Activated naive CD4-positive, alpha-beta T cell treated with Interleukin-2 at 50 U/mL for 16 hours (primary cell): ENCODE results near the gene CDKAL1.

Source experiments
- DNase-seq: peaks from one replicate; pipeline ENCODE4 v3.0.0-alpha.2; 2020

The CDKAL1 gene

GRCh38 chr6:20933057-20933788 lies 399.0 kb downstream of the CDKAL1 start:
- no peak for DNase-seq

GRCh38 chr6:20936949-20937348 lies 402.7 kb downstream of the CDKAL1 start:
- DNase-seq: no peak

- DNase-seq: no peak
Observed at GRCh38 chr6:20939161-20939775, 405.0 kb downstream of the CDKAL1 start.

- no peak for DNase-seq
Observed at GRCh38 chr6:20943040-20943627, 408.9 kb downstream of the CDKAL1 start.

GRCh38 chr6:20943922-20944321 lies 409.7 kb downstream of the CDKAL1 start:
- DNase-seq: no peak

GRCh38 chr6:20946022-20946421 lies 411.8 kb downstream of the CDKAL1 start:
- no peak for DNase-seq

- no peak for DNase-seq
Observed at GRCh38 chr6:20946890-20947289, 412.6 kb downstream of the CDKAL1 start.

GRCh38 chr6:20947977-20948376 lies 413.7 kb downstream of the CDKAL1 start:
- DNase-seq: no peak

GRCh38 chr6:20948556-20948955 lies 414.3 kb downstream of the CDKAL1 start:
- DNase-seq: no peak

- no peak for DNase-seq
Observed at GRCh38 chr6:20949138-20949537, 414.9 kb downstream of the CDKAL1 start.

- DNase-seq: no peak
Observed at GRCh38 chr6:20952699-20953474, 418.6 kb downstream of the CDKAL1 start.

- DNase-seq: no peak
Observed at GRCh38 chr6:20954315-20954714, 420.1 kb downstream of the CDKAL1 start.

- DNase-seq: no peak
Observed at GRCh38 chr6:20955131-20955530, 420.9 kb downstream of the CDKAL1 start.

- no peak for DNase-seq
Observed at GRCh38 chr6:20955751-20956150, 421.5 kb downstream of the CDKAL1 start.

GRCh38 chr6:20960067-20960466 lies 425.8 kb downstream of the CDKAL1 start:
- DNase-seq: no peak

- DNase-seq: no peak
Observed at GRCh38 chr6:20965276-20965675, 431.0 kb downstream of the CDKAL1 start.

- DNase-seq: no peak
Observed at GRCh38 chr6:20965915-20966314, 431.7 kb downstream of the CDKAL1 start.

- no peak for DNase-seq
Observed at GRCh38 chr6:20969551-20969950, 435.3 kb downstream of the CDKAL1 start.

GRCh38 chr6:20976391-20976918 lies 442.2 kb downstream of the CDKAL1 start:
- no peak for DNase-seq

GRCh38 chr6:20978151-20978614 lies 443.9 kb downstream of the CDKAL1 start:
- no peak for DNase-seq

- DNase-seq: no peak
Observed at GRCh38 chr6:20979076-20979475, 444.8 kb downstream of the CDKAL1 start.

GRCh38 chr6:20983961-20984360 lies 449.7 kb downstream of the CDKAL1 start:
- no peak for DNase-seq

- no peak for DNase-seq
Observed at GRCh38 chr6:20985821-20986220, 451.6 kb downstream of the CDKAL1 start.
